HFF-Myc (cell line): Measurements from ENCODE around the gene SLC25A1.
A peak's percentile ranks its signal among the peaks of the same experiment; 100 is the strongest.

Experiments used
- DNase-seq: peaks from one replicate; pipeline ENCODE4 v3.0.0-alpha.2; 2011; ENCODE audit warnings: low read depth; ENCODE audit errors: extremely low read depth
- H3K4me3 ChIP-seq: replicated peaks from 2 replicates; pipeline ENCODE4 v1.5.1; 2011; ENCODE audit warnings: low read depth, mild to moderate bottlenecking, control low read depth, low read length
- CTCF ChIP-seq: IDR thresholded peaks from 2 replicates; pipeline ENCODE4 v1.5.1; 2012; ENCODE audit warnings: mild to moderate bottlenecking, low read depth, low read length, control low read depth; ENCODE audit errors: missing control alignments

SLC25A1 gene

GRCh38 chr22:19176732-19177131 is 1.8 kb downstream of the SLC25A1 start:
- peak overlapping the region; percentile 71 for H3K4me3 ChIP-seq
- no peak for TF ChIP-seq CTCF

GRCh38 chr22:19176175-19176643 is 2.3 kb downstream of the SLC25A1 start:
- TF ChIP-seq CTCF = no peak
- no peak for DNase-seq
- H3K4me3 ChIP-seq = peak overlapping the region; percentile 71; the same call in 1 of the 2 replicates

More at GRCh38 chr22:19176732-19177131, 1.8 kb downstream of the SLC25A1 start:
- no peak for DNase-seq

GRCh38 chr22:19175602-19176174 is 2.8 kb downstream of the SLC25A1 start:
- no peak overlapping the region for H3K4me3 ChIP-seq
- TF ChIP-seq CTCF = no peak
- no peak for DNase-seq

GRCh38 chr22:19175026-19175601 is 3.4 kb downstream of the SLC25A1 start:
- no peak for TF ChIP-seq CTCF
- no peak for DNase-seq
- no peak overlapping the region for H3K4me3 ChIP-seq

- DNase-seq = peak; percentile 67
- H3K4me3 ChIP-seq = peak overlapping the region; percentile 94
- TF ChIP-seq CTCF = no peak
Observed at GRCh38 chr22:19174106-19175025, 4.2 kb downstream of the SLC25A1 start.

GRCh38 chr22:19173047-19174035 is 5.2 kb downstream of the SLC25A1 start:
- no peak for TF ChIP-seq CTCF
- peak overlapping the region; percentile 94 for H3K4me3 ChIP-seq
- no peak for DNase-seq
